Panc1 (cell line): ENCODE data around the gene NCKAP5. TPM values are rescaled to one million over a fixed set of nuclear protein-coding genes. Genes with fewer than 3 reads are reported as not detected.

Experiments used
- ATAC-seq: fragments of 200-7000 bp; cut with Tn5 transposase; 2 replicates; pipeline ENCODE4 v1.9.1; 2020; ENCODE audit warnings: mild to moderate bottlenecking, moderate library complexity
- BruUV-seq: library from RNA; stranded (reverse); fragments of 400-500 nt; replicated peaks from 2 replicates; lab custom pipeline; 2021; lab: Mats Ljungman, UMichigan
- CTCF ChIA-PET: fragments of 300-600 bp; sonication (Branson Sonifier 250); formaldehyde crosslinking; loops from one replicate; lab custom pipeline; 2022; ENCODE audit warnings: antibody characterized with exemption; lab: Charles Lee
- POLR2A ChIA-PET: fragments of 300-600 bp; sonication (Branson Sonifier 250); formaldehyde crosslinking; loops from one replicate; lab custom pipeline; 2022; ENCODE audit warnings: antibody characterized with exemption; lab: Charles Lee
- DNase-seq: peaks from one replicate; pipeline ENCODE4 v3.0.0-alpha.2; 2010; ENCODE audit warnings: low read depth, low spot score
- H3K27ac ChIP-seq: 2 replicates; pipeline ENCODE4 v1.5.1; 2011; ENCODE audit warnings: mild to moderate bottlenecking, low read length, inconsistent platforms
- H3K27me3 ChIP-seq: fragments of 200-500 bp; sonication (Bioruptor generic); 2 replicates; pipeline ENCODE4 v1.6.0; 2014; ENCODE audit warnings: low read length, inconsistent platforms; ENCODE audit not compliant: control insufficient read depth, insufficient read depth
- H3K36me3 ChIP-seq: fragments of 200-500 bp; sonication (Bioruptor generic); 2 replicates; pipeline ENCODE4 v1.5.1; 2014; ENCODE audit warnings: inconsistent platforms, mild to moderate bottlenecking, low read length, moderate library complexity; ENCODE audit not compliant: control insufficient read depth, insufficient read depth
- H3K4me1 ChIP-seq: 2 replicates; pipeline ENCODE4 v1.5.1; 2011; ENCODE audit warnings: inconsistent platforms, mild to moderate bottlenecking, low read length, moderate library complexity; ENCODE audit not compliant: control insufficient read depth, insufficient read depth
- H3K4me3 ChIP-seq, 2 experiments: 2 replicates each; pipeline ENCODE4 v1.5.1; 2011 to 2012; ENCODE audit warnings: low read depth in 2 of 2, low read length in 2 of 2, mild to moderate bottlenecking in 2 of 2, inconsistent platforms in 1 of 2, moderate library complexity in 1 of 2
- H3K9me3 ChIP-seq: fragments of 200-500 bp; sonication (Bioruptor generic); 2 replicates; pipeline ENCODE4 v1.5.1; 2014; ENCODE audit warnings: low read depth, mild to moderate bottlenecking, inconsistent platforms, low read length, moderate library complexity; ENCODE audit not compliant: control insufficient read depth, insufficient read depth
- POLR2AphosphoS5 ChIP-seq: IDR thresholded peaks from 2 replicates; pipeline ENCODE4 v1.6.1; 2012; ENCODE audit warnings: mild to moderate bottlenecking, low read depth, low read length, moderate library complexity
- SIN3A ChIP-seq: IDR thresholded peaks from 2 replicates; pipeline ENCODE4 v1.6.1; 2012; ENCODE audit warnings: low read depth, mild to moderate bottlenecking, low read length, moderate library complexity, borderline replicate concordance; ENCODE audit not compliant: insufficient read depth
- TCF7L2 ChIP-seq: IDR thresholded peaks from 2 replicates; pipeline ENCODE4 v1.6.1; 2011; ENCODE audit warnings: mild to moderate bottlenecking, low read depth, low read length, inconsistent platforms
- in situ Hi-C: cut with HindIII; loops from 2 replicates; pipeline ENCODE4 v1.10.0; 2016; ENCODE audit warnings: low sequenced_read_pairs, low pct_unique_long_range_greater_than_20kb
- intact Hi-C: fragments of 100-400 bp; cut with micrococcal nuclease; formaldehyde crosslinking; loops from one replicate; pipeline ENCODE4 v1.10.0; 2022; ENCODE audit not compliant: unreplicated experiment
- total RNA-seq: library from RNA; stranded (reverse); gene quantifications from one replicate; pipeline ENCODE4 v1.2.1, GENCODE V29; 2021; ENCODE audit not compliant: unreplicated experiment
- TF ChIP-seq, protein P1 (sequence below), 2 experiments: IDR thresholded peaks; 2 replicates each; pipeline ENCODE4 v1.6.1; 2011 to 2012; ENCODE audit warnings: low read depth in 2 of 2, control low read depth in 1 of 2, low read length in 1 of 2, mild to moderate bottlenecking in 1 of 2, moderate library complexity in 1 of 2; ENCODE audit not compliant: insufficient read depth in 1 of 2
- TF ChIP-seq, protein P2 (sequence below): fragments of 450-650 bp; IDR thresholded peaks from 2 replicates; pipeline ENCODE4 v1.5.1; 2017; ENCODE audit warnings: mild to moderate bottlenecking

Gene NCKAP5
- total RNA-seq, 1 experiment from 2014 or later: 0.10 TPM

DNA sequence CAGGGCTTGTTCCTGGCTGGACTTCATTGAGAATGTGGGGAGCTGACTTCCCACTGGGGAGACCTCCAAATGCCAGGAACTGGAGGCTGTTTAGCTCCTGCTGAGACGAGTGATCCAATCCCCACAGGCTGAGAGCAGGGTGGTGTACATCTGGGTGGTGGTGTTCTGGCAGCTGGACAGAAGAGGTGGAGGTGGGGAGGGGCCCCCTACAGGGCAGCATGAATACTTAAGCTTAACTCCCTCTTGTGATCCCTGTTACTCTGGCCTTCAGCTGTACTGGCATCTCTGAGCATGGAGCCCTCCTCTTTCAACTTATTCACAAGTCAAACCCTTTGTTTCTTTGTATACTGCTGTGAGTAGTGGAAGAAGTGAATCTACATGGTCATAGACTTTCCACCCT is 730.5 kb downstream of the NCKAP5 start:
- intact Hi-C loops: no loop called here
- H3K27me3 ChIP-seq: no peaks in the 10 kb centered on the region
- no peak overlapping the region for H3K4me3 ChIP-seq
- POLR2A ChIA-PET: no interaction called here
- peaks cover 3% of the 10 kb centered on the region; the same call in 1 of the 2 replicates for H3K9me3 ChIP-seq
- H3K4me1 ChIP-seq: no peaks in the 10 kb centered on the region
- TF ChIP-seq, protein P1, sequence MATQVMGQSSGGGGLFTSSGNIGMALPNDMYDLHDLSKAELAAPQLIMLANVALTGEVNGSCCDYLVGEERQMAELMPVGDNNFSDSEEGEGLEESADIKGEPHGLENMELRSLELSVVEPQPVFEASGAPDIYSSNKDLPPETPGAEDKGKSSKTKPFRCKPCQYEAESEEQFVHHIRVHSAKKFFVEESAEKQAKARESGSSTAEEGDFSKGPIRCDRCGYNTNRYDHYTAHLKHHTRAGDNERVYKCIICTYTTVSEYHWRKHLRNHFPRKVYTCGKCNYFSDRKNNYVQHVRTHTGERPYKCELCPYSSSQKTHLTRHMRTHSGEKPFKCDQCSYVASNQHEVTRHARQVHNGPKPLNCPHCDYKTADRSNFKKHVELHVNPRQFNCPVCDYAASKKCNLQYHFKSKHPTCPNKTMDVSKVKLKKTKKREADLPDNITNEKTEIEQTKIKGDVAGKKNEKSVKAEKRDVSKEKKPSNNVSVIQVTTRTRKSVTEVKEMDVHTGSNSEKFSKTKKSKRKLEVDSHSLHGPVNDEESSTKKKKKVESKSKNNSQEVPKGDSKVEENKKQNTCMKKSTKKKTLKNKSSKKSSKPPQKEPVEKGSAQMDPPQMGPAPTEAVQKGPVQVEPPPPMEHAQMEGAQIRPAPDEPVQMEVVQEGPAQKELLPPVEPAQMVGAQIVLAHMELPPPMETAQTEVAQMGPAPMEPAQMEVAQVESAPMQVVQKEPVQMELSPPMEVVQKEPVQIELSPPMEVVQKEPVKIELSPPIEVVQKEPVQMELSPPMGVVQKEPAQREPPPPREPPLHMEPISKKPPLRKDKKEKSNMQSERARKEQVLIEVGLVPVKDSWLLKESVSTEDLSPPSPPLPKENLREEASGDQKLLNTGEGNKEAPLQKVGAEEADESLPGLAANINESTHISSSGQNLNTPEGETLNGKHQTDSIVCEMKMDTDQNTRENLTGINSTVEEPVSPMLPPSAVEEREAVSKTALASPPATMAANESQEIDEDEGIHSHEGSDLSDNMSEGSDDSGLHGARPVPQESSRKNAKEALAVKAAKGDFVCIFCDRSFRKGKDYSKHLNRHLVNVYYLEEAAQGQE (IDR thresholded peaks at IDR 0.05; ENCODE audit: insufficient read depth in 1 of 2, low read depth in 2 of 2, low read length in 1 of 2): no peak
- TF ChIP-seq, protein P2, sequence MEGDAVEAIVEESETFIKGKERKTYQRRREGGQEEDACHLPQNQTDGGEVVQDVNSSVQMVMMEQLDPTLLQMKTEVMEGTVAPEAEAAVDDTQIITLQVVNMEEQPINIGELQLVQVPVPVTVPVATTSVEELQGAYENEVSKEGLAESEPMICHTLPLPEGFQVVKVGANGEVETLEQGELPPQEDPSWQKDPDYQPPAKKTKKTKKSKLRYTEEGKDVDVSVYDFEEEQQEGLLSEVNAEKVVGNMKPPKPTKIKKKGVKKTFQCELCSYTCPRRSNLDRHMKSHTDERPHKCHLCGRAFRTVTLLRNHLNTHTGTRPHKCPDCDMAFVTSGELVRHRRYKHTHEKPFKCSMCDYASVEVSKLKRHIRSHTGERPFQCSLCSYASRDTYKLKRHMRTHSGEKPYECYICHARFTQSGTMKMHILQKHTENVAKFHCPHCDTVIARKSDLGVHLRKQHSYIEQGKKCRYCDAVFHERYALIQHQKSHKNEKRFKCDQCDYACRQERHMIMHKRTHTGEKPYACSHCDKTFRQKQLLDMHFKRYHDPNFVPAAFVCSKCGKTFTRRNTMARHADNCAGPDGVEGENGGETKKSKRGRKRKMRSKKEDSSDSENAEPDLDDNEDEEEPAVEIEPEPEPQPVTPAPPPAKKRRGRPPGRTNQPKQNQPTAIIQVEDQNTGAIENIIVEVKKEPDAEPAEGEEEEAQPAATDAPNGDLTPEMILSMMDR: no peak
- TF ChIP-seq POLR2AphosphoS5 (no peak), TCF7L2 (no peak), SIN3A (no peak)
- CTCF ChIA-PET: no interaction called here
- in situ Hi-C loops: no loop called here
- no peak overlapping the region for H3K27ac ChIP-seq
- ATAC-seq: no peak
- no peaks in the 10 kb centered on the region for H3K36me3 ChIP-seq
- no peak for DNase-seq
- no TSS peak for BruUV-seq

DNA sequence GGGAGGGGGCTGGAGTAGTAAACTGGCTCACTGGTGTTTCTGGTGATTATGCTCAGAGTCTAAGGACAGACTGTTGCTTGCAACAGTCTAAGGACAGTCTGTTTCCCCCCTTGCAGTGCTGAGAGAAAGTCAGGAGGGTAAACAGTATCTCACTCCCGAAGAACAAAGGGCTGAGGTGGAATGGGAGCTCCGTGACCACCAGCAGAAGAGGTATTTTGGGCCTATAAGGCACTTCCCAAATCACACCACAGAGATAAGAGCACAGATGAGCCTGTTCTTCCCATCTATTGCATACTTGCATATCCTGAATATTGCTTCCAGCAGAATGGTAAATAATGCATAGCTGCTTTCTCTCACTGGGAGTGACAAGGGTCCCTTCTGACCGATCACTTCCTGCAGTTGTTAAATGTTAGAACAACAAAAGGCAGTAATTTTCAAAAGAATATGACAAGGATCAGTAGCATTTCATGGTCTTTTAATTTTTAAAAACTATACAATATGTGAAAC is 737.9 kb downstream of the NCKAP5 start:
- no peaks in the 10 kb centered on the region for H3K27me3 ChIP-seq
- no peak overlapping the region for H3K4me3 ChIP-seq
- TF ChIP-seq SIN3A (no peak), POLR2AphosphoS5 (no peak), TCF7L2 (no peak)
- TF ChIP-seq, protein P2: no peak
- TF ChIP-seq, protein P1 (IDR thresholded peaks at IDR 0.05; ENCODE audit: insufficient read depth in 1 of 2, low read depth in 2 of 2, low read length in 1 of 2): no peak
- intact Hi-C loops (no loop called here), in situ Hi-C loops (no loop called here)
- H3K9me3 ChIP-seq: no peaks in the 10 kb centered on the region
- no TSS peak for BruUV-seq
- ATAC-seq: no peak
- no peak for DNase-seq
- no peak overlapping the region for H3K27ac ChIP-seq
- no peaks in the 10 kb centered on the region for H3K4me1 ChIP-seq
- POLR2A ChIA-PET: no interaction called here
- CTCF ChIA-PET: no interaction called here
- no peaks in the 10 kb centered on the region for H3K36me3 ChIP-seq
